GM21526 (cell line): ENCODE results near the gene KRT85.

Experiments
- ATAC-seq: cut with Tn5 transposase; IDR thresholded peaks from one replicate; pipeline ENCODE4 v1.9.1; 2021; ENCODE audit warnings: moderate library complexity; ENCODE audit not compliant: unreplicated experiment, low FRiP score

Gene KRT85

DNA sequence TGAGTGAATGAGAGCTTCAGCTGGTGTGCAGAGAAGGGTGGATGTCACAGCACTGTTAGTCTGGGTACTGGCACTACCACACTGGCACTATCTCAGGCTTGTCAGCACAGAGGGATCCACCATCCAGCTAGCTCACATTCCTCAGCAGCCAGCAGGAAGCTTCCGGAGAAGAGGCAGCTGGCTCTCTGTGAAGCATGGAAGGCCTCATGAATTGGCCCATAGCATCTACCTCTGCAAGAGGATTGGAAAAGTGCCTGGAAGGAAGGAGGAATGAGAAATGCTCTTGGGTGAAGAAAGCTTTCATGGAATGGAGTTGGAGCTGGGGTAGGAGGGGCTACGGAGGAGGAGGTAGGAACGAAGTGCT, 56.0 kb downstream of the KRT85 start:
- no peak for ATAC-seq

DNA sequence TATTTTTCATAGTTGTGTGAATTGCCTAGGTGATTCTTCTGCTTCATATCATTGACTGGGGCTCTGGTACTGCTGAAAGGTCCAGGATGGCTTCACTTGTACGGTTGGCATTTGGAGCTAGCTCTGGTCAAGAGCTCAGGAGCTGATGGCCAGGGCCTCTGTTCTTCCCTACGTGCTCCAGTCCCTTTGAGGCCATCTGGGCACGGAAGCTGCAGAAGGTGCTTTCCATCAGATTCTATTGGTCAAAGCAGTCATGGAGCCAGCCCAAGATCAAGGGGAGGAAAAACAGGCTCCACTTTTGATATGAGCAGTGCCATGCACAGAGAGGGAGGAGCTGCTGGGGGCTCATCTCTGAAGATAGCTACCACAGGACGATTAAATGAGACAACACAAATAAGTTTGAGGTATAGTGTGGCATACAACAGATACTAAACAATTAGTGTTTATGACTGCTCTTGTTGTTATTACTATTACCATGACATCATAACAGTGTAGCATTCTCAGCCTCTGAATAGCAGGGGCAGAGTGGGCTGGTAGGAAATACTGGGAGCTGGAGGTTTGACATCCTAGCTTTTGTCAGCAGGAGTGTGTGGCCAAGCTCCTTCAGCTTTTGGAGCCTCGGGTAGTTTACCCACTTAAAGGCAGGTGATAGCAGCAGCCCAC, 56.5 kb downstream of the KRT85 start:
- ATAC-seq: no peak
